ENCODE measurements around the gene PMM2.
A peak's percentile ranks its signal among the peaks of the same experiment; 100 is the strongest.
"Not testable (repeated sequence)": the region's sequence is repeated elsewhere in the genome, so short reads cannot be mapped to it uniquely, and the experiment has no call there.

Gene PMM2

GRCh38 chr16:8797364-8798173, at the start of gene PMM2, which contains the start of gene TMEM186:
Gene PMM2 (plus strand): TSS chr16:8797839. CDS start chr16:8797883, 44 bp downstream.
Gene TMEM186 (minus strand): TSS chr16:8797639. CDS start chr16:8797614, 25 bp downstream.
- H3K4me3 ChIP-seq (ENCODE audit: low read depth, low read length), result peak within 1 kb of the TSS; percentile 100
- no peak for TF ChIP-seq CTCF (IDR thresholded peaks at IDR 0.05; ENCODE audit: low read depth, low read length)

GRCh38 chr16:8748944-8749343, 48.7 kb upstream of the PMM2 start:
- H3K4me3 ChIP-seq (ENCODE audit: low read depth, low read length), result not testable (repeated sequence)

- H3K4me3 ChIP-seq (ENCODE audit: low read depth, low read length), result no peak overlapping the region
- no peak for TF ChIP-seq CTCF (IDR thresholded peaks at IDR 0.05; ENCODE audit: low read depth, low read length)
Measured at GRCh38 chr16:8751481-8752311, 45.9 kb upstream of the PMM2 start.

GRCh38 chr16:8752706-8753105, 44.9 kb upstream of the PMM2 start:
- TF ChIP-seq CTCF (IDR thresholded peaks at IDR 0.05; ENCODE audit: low read depth, low read length), result no peak
- no peak overlapping the region for H3K4me3 ChIP-seq (ENCODE audit: low read depth, low read length)

- no peak for TF ChIP-seq CTCF (IDR thresholded peaks at IDR 0.05; ENCODE audit: low read depth, low read length)
- H3K4me3 ChIP-seq (ENCODE audit: low read depth, low read length), result no peak overlapping the region
Measured at GRCh38 chr16:8753416-8754054, 44.1 kb upstream of the PMM2 start.

GRCh38 chr16:8756755-8757154, 40.9 kb upstream of the PMM2 start:
- no peak overlapping the region for H3K4me3 ChIP-seq (ENCODE audit: low read depth, low read length)
- no peak for TF ChIP-seq CTCF (IDR thresholded peaks at IDR 0.05; ENCODE audit: low read depth, low read length)

GRCh38 chr16:8758022-8758421, 39.6 kb upstream of the PMM2 start:
- H3K4me3 ChIP-seq (ENCODE audit: low read depth, low read length), result no peak overlapping the region
- no peak for TF ChIP-seq CTCF (IDR thresholded peaks at IDR 0.05; ENCODE audit: low read depth, low read length)

Measured in WI38 (cell line).